ENCODE measurements around the gene KCTD20. TPM values are rescaled to one million over a fixed set of nuclear protein-coding genes. Genes with fewer than 3 reads are reported as not detected.

KCTD20 gene
- total and polyA plus RNA-seq, 11 donors = 8.3 to 43.9 (median 27.7) TPM

GRCh38 chr6:36493319-36493718 lies 50.5 kb downstream of the KCTD20 start:
- Histone ChIP-seq H3K9me3 (no peaks in the 10 kb centered on the region), H3K27me3 (no peaks in the 10 kb centered on the region), H3K27ac (peak overlapping the region in 1 of 12 donors; percentile 33), H3K36me3 (peaks cover 0 to 89% (median 62%) of the 10 kb centered on the region in 9 donors), H3K4me3 (no peak overlapping the region), H3K4me1 (peaks cover 0 to 31% (median 7%) of the 10 kb centered on the region in 12 donors)
- no peak for DNase-seq
- no peak for ATAC-seq
- TF ChIP-seq CTCF (IDR thresholded peaks at IDR 0.05) (no peak), POLR2A (IDR thresholded peaks at IDR 0.05) (no peak)
- intact Hi-C loops (cut with DNase I) = no loop called here
- WGBS, 4 donors = 88 to 95% (median 91%) methylated on average over 6 of the region's 6 CpGs

GRCh38 chr6:36493859-36494258 lies 51.1 kb downstream of the KCTD20 start:
- ATAC-seq (peak in 1 of 4 donors; percentile 61), DNase-seq (no peak)
- Histone ChIP-seq H3K9me3 (no peaks in the 10 kb centered on the region), H3K27ac (peak overlapping the region in 1 of 12 donors; percentile 33), H3K4me1 (peaks cover 0 to 25% (median 2%) of the 10 kb centered on the region in 12 donors), H3K4me3 (no peak overlapping the region), H3K27me3 (no peaks in the 10 kb centered on the region), H3K36me3 (peaks cover 0 to 89% (median 64%) of the 10 kb centered on the region in 9 donors)
- 84 to 93% (median 88%) methylated on average over 2 of the region's 2 CpGs for WGBS, 4 donors
- TF ChIP-seq POLR2A (IDR thresholded peaks at IDR 0.05) = no peak
- TF ChIP-seq CTCF (IDR thresholded peaks at IDR 0.05) = no peak
- intact Hi-C loops (cut with DNase I) = no loop called here

GRCh38 chr6:36495086-36495485 lies 52.3 kb downstream of the KCTD20 start:
- peaks cover 0 to 25% (median 0%) of the 10 kb centered on the region in 12 donors for H3K4me1 ChIP-seq
- no peak for TF ChIP-seq CTCF (IDR thresholded peaks at IDR 0.05)
- TF ChIP-seq POLR2A (IDR thresholded peaks at IDR 0.05) = no peak
- H3K27ac ChIP-seq = no peak overlapping the region
- no peaks in the 10 kb centered on the region for H3K27me3 ChIP-seq
- H3K4me3 ChIP-seq = no peak overlapping the region
- DNase-seq (no peak), ATAC-seq (no peak)
- H3K9me3 ChIP-seq = no peaks in the 10 kb centered on the region
- WGBS, 4 donors = 91 to 96% (median 92%) methylated on average over 5 of the region's 5 CpGs
- H3K36me3 ChIP-seq = peaks cover 0 to 89% (median 66%) of the 10 kb centered on the region in 9 donors
- intact Hi-C loops (cut with DNase I) = no loop called here

- 70 to 96% (median 90%) methylated on average over 3 to 4 of the region's 4 CpGs for WGBS, 4 donors
- H3K4me3 ChIP-seq = no peak overlapping the region
- no peaks in the 10 kb centered on the region for H3K4me1 ChIP-seq
- DNase-seq = no peak
- no peaks in the 10 kb centered on the region for H3K27me3 ChIP-seq
- TF ChIP-seq CTCF (IDR thresholded peaks at IDR 0.05) (no peak), POLR2A (IDR thresholded peaks at IDR 0.05) (no peak)
- no peaks in the 10 kb centered on the region for H3K9me3 ChIP-seq
- intact Hi-C loops (cut with DNase I) = no loop called here
- no peak overlapping the region for H3K27ac ChIP-seq
- H3K36me3 ChIP-seq = peaks cover 0 to 100% (median 86%) of the 10 kb centered on the region in 9 donors
- no peak for ATAC-seq
Measured at GRCh38 chr6:36499918-36500317, 57.1 kb downstream of the KCTD20 start.
